Psoas muscle (tissue), 8 donors: Measurements from ENCODE around the gene POLR3B. TPM values are rescaled to one million over a fixed set of nuclear protein-coding genes. Genes with fewer than 3 reads are reported as not detected.

Experiments used
- ATAC-seq, 4 donors: fragments of 200-7000 bp; cut with Tn5 transposase; one replicate each; pipeline ENCODE4 v1.9.1; 2020; ENCODE audit warnings: moderate library complexity in 3 of 4, mild to moderate bottlenecking in 2 of 4
- DNase-seq, 2 donors: peaks; one replicate each; pipeline ENCODE4 v3.0.0-alpha.2; 2020
- H3K27ac ChIP-seq: fragments of 200-600 bp; one replicate; pipeline ENCODE4 v1.8.0; 2022
- H3K27me3 ChIP-seq, 3 donors: fragments of 200-600 bp in 1 of 3; one replicate each; pipeline versions ENCODE4 v1.6.1 to v1.8.0; 2013 to 2022; ENCODE audit warnings: low read length in 2 of 3, mild to moderate bottlenecking in 2 of 3, moderate library complexity in 1 of 3; ENCODE audit not compliant: insufficient read depth in 3 of 3
- H3K36me3 ChIP-seq, 2 donors: fragments of 200-600 bp in 1 of 2; one replicate each; pipeline versions ENCODE4 v1.6.1 to v1.8.0; 2013 to 2022; ENCODE audit warnings: low read depth in 1 of 2, mild to moderate bottlenecking in 1 of 2, moderate library complexity in 1 of 2; ENCODE audit not compliant: insufficient read depth in 1 of 2
- H3K4me1 ChIP-seq: fragments of 200-600 bp; one replicate; pipeline ENCODE4 v1.8.0; 2022
- H3K4me3 ChIP-seq: fragments of 200-600 bp; one replicate; pipeline ENCODE4 v1.8.0; 2022; ENCODE audit warnings: mild to moderate bottlenecking
- H3K9me3 ChIP-seq: fragments of 200-600 bp; one replicate; pipeline ENCODE4 v1.8.0; 2022
- WGBS, 3 donors: extraction: QIAGEN DNeasy Blood & Tissue Kit; methylation state at CpG; one replicate each; pipeline versions ENCODE4 v1.1.6 to v1.1.7; 2013; 5-methylcytosine and 5-hydroxymethylcytosine counted together
- intact Hi-C, 2 donors: fragments of 100-400 bp; cut with DNase I; formaldehyde crosslinking; loops; one replicate each; pipeline versions ENCODE4 v1.11.0 to v1.14.2; 2022
- polyA plus RNA-seq, 3 donors: library from polyadenylated mRNA; stranded (reverse); fragments of 200-250 nt; gene quantifications; one replicate each; pipeline ENCODE4 v1.2.3, GENCODE V29; 2013
- total RNA-seq, 4 donors: library from RNA; stranded (reverse); fragmentation: NEBNext Ultra II Directional in 2 of 4; extraction: Animal tissue kit (Norgen Biotek cat#: 25700) in 2 of 4; gene quantifications; one replicate each; pipeline versions ENCODE4 v1.2.1 to v1.2.4, GENCODE V29; 2021 to 2023
- TF ChIP-seq, protein P1 (sequence below): fragments of 200-600 bp; IDR thresholded peaks from one replicate; pipeline ENCODE4 v1.8.0; 2022; ENCODE audit warnings: antibody characterized with exemption
- donor health status: healthy with polysubstance abuse.
- donor health status: DM: no; HTN: no; CAD: no; lungs with moderate emphysema.
- donor health status: Bipolar disorder and iron deficiency.
- donor health status: healthy.
- donor health status: DM: yes; HTN: yes; CAD: no.
- donor health status: DM: no; HTN: no; CAD: no.
- donor health status: DM: no; HTN: no; CAD: no.
- donor health status: DM: yes; HTN: yes; CAD: no.

Gene POLR3B
- total and polyA plus RNA-seq, 7 donors = 3.6 to 14.0 (median 6.7) TPM

DNA sequence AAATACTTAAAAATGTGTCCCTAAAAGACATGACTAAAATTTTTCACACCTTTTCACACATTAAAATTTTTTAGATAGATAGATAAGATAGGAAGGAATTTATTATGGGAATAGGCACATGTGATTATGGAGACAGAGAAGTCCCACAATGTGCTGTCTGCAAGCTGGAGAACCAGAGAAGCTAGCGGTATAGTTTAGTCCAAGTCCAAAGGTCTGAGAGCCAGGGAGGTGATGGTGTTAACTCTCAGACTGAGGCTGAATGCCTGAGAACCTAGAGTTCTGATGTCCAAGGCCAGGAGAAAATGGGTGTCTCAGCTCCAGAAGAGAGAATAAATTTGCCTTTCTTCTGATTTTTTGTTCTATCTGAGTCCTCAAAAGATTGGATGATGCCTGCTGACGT, 65.7 kb downstream of the POLR3B start:
- WGBS, 3 donors = 89 to 98% (median 95%) methylated on average over 2 of the region's 2 CpGs
- Histone ChIP-seq H3K4me3 (no peak overlapping the region), H3K4me1 (peaks cover 15% of the 10 kb centered on the region), H3K27me3 (no peaks in the 10 kb centered on the region), H3K36me3 (peaks cover 0 to 10% of the 10 kb centered on the region in 2 donors), H3K9me3 (no peaks in the 10 kb centered on the region), H3K27ac (no peak overlapping the region)
- ATAC-seq (no peak), DNase-seq (no peak)
- TF ChIP-seq, protein P1, sequence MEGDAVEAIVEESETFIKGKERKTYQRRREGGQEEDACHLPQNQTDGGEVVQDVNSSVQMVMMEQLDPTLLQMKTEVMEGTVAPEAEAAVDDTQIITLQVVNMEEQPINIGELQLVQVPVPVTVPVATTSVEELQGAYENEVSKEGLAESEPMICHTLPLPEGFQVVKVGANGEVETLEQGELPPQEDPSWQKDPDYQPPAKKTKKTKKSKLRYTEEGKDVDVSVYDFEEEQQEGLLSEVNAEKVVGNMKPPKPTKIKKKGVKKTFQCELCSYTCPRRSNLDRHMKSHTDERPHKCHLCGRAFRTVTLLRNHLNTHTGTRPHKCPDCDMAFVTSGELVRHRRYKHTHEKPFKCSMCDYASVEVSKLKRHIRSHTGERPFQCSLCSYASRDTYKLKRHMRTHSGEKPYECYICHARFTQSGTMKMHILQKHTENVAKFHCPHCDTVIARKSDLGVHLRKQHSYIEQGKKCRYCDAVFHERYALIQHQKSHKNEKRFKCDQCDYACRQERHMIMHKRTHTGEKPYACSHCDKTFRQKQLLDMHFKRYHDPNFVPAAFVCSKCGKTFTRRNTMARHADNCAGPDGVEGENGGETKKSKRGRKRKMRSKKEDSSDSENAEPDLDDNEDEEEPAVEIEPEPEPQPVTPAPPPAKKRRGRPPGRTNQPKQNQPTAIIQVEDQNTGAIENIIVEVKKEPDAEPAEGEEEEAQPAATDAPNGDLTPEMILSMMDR = no peak
- intact Hi-C loops = no loop called here

GRCh38 chr12:106425061-106425702, 67.6 kb downstream of the POLR3B start:
- intact Hi-C loops = no loop called here
- 34 to 37% (median 35%) methylated on average over 1 of the region's 1 CpG for WGBS, 3 donors
- Histone ChIP-seq H3K27ac (no peak overlapping the region), H3K4me1 (peaks cover 25% of the 10 kb centered on the region), H3K4me3 (no peak overlapping the region), H3K27me3 (no peaks in the 10 kb centered on the region), H3K9me3 (no peaks in the 10 kb centered on the region), H3K36me3 (peaks cover 0 to 2% of the 10 kb centered on the region in 2 donors)
- DNase-seq (no peak), ATAC-seq (no peak)
- TF ChIP-seq, protein P1 = no peak

- WGBS, 3 donors = 53 to 71% (median 57%) methylated on average over 1 of the region's 1 CpG
- ATAC-seq (no peak), DNase-seq (no peak)
- H3K27ac ChIP-seq = no peak overlapping the region
- TF ChIP-seq, protein P1 = no peak
- intact Hi-C loops = no loop called here
- H3K4me1 ChIP-seq = peaks cover 25% of the 10 kb centered on the region
- no peaks in the 10 kb centered on the region for H3K27me3 ChIP-seq
- H3K36me3 ChIP-seq = peaks cover under 1 to 15% of the 10 kb centered on the region in 2 donors
- H3K9me3 ChIP-seq = no peaks in the 10 kb centered on the region
- no peak overlapping the region for H3K4me3 ChIP-seq
Measured at GRCh38 chr12:106427917-106428316, 70.4 kb downstream of the POLR3B start.

DNA sequence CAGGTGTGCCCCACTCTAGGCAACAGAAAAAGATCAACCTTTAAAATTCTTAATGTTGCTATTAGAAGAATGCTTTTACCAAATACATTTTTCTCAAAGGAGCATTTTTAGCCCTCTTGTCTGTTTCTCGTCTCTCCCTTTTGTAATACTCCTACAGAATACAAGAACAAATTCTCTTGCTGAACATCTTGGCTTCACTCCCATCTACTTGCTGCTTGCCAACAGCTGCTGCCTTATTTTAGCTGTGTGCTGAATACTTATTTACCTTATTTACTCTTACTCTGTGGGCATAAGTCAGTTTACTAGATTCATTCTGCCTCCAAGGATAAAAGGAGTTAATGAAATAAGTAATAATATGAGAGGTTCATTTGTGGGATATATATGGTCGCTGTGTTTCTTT, 70.8 kb downstream of the POLR3B start:
- DNase-seq = no peak
- H3K27me3 ChIP-seq = no peaks in the 10 kb centered on the region
- TF ChIP-seq, protein P1 = no peak
- ATAC-seq = peak in 2 of 4 donors; percentile 74 to 90
- WGBS, 3 donors = 20 to 36% (median 23%) methylated on average over 2 of the region's 2 CpGs
- intact Hi-C loops = no loop called here
- no peaks in the 10 kb centered on the region for H3K9me3 ChIP-seq
- H3K4me3 ChIP-seq = peak overlapping the region; percentile 5
- H3K27ac ChIP-seq = no peak overlapping the region
- peaks cover 5 to 19% of the 10 kb centered on the region in 2 donors for H3K36me3 ChIP-seq
- H3K4me1 ChIP-seq = peaks cover 25% of the 10 kb centered on the region
